HepG2 (cell line): Measurements from ENCODE around the gene CD248. TPM values are rescaled to one million over a fixed set of nuclear protein-coding genes. Genes with fewer than 3 reads are reported as not detected.

Source experiments
- CREBL2 ChIP-seq: sonication (generic); formaldehyde crosslinking; IDR thresholded peaks from 2 replicates; pipeline ENCODE4 v1.8.1; 2023; ENCODE audit warnings: missing genetic modification reagents, mild to moderate bottlenecking, borderline replicate concordance
- EEA1 ChIP-seq: sonication (generic); formaldehyde crosslinking; IDR thresholded peaks from 2 replicates; pipeline ENCODE4 v1.5.1; 2020; ENCODE audit warnings: mild to moderate bottlenecking, missing genetic modification reagents, borderline replicate concordance
- ETS1 ChIP-seq: sonication (generic); formaldehyde crosslinking; IDR thresholded peaks from 2 replicates; pipeline ENCODE4 v1.4.0; 2020; ENCODE audit warnings: missing genetic modification reagents
- FOSL2 ChIP-seq: sonication (generic); formaldehyde crosslinking; IDR thresholded peaks from 2 replicates; pipeline ENCODE4 v1.4.0; 2020; ENCODE audit warnings: missing genetic modification reagents
- HNRNPLL ChIP-seq: fragments of 200-400 bp; formaldehyde crosslinking; IDR thresholded peaks from 2 replicates; pipeline ENCODE4 v1.6.1; 2017; ENCODE audit warnings: mild to moderate bottlenecking, low read depth, low read length; ENCODE audit not compliant: poor library complexity, severe bottlenecking
- HOXA3 ChIP-seq: sonication (generic); formaldehyde crosslinking; IDR thresholded peaks from 2 replicates; pipeline ENCODE4 v1.5.0; 2020; ENCODE audit warnings: missing genetic modification reagents
- JUNB ChIP-seq: sonication (generic); formaldehyde crosslinking; IDR thresholded peaks from 2 replicates; pipeline ENCODE4 v1.8.0; 2022; ENCODE audit warnings: missing genetic modification reagents, mild to moderate bottlenecking, borderline replicate concordance
- KAT8 ChIP-seq: IDR thresholded peaks from 2 replicates; pipeline ENCODE4 v1.6.1; 2016; ENCODE audit warnings: missing genetic modification reagents, missing compliant biosample characterization
- KLF11 ChIP-seq: IDR thresholded peaks from 2 replicates; pipeline ENCODE4 v1.6.1; 2016; ENCODE audit warnings: missing compliant biosample characterization
- LCORL ChIP-seq, 2 experiments: fragments of 450-650 bp in 1 of 2; sonication (generic) in 1 of 2; formaldehyde crosslinking in 1 of 2; IDR thresholded peaks; 2 replicates each; pipeline versions ENCODE4 v1.5.0 to v1.6.1; 2017 to 2020; ENCODE audit warnings: antibody characterized with exemption in 1 of 2, missing genetic modification reagents in 1 of 2
- MED13 ChIP-seq: sonication (generic); formaldehyde crosslinking; IDR thresholded peaks from 2 replicates; pipeline ENCODE4 v1.5.0; 2020; ENCODE audit warnings: missing genetic modification reagents
- NFE2L1 ChIP-seq: sonication (generic); formaldehyde crosslinking; IDR thresholded peaks from 2 replicates; pipeline ENCODE4 v1.4.0; 2020; ENCODE audit warnings: missing genetic modification reagents, mild to moderate bottlenecking, borderline replicate concordance
- NR0B2 ChIP-seq: sonication (generic); formaldehyde crosslinking; IDR thresholded peaks from 2 replicates; pipeline ENCODE4 v1.4.0; 2020; ENCODE audit warnings: mild to moderate bottlenecking, missing genetic modification reagents
- SMAD1 ChIP-seq: sonication (generic); formaldehyde crosslinking; IDR thresholded peaks from 2 replicates; pipeline ENCODE4 v1.4.0; 2020; ENCODE audit warnings: missing genetic modification reagents, low read depth, mild to moderate bottlenecking, borderline replicate concordance
- TFE3 ChIP-seq: IDR thresholded peaks from 2 replicates; pipeline ENCODE4 v1.6.1; 2016
- ZNF549 ChIP-seq: sonication (generic); formaldehyde crosslinking; IDR thresholded peaks from 2 replicates; pipeline ENCODE4 v1.5.0; 2020; ENCODE audit warnings: missing genetic modification reagents
- ZNF558 ChIP-seq: sonication (generic); formaldehyde crosslinking; IDR thresholded peaks from 2 replicates; pipeline ENCODE4 v1.9.0; 2022; ENCODE audit warnings: mild to moderate bottlenecking, missing genetic modification reagents, borderline replicate concordance
- ZSCAN12 ChIP-seq: sonication (generic); formaldehyde crosslinking; IDR thresholded peaks from 2 replicates; pipeline ENCODE4 v1.9.0; 2021; ENCODE audit warnings: mild to moderate bottlenecking, missing genetic modification reagents
- polyA plus RNA-seq, 8 experiments: library from polyadenylated mRNA; depleted of rRNA in 3 of 8; stranded (reverse) in 7 of 8; unstranded in 1 of 8; fragments of >200 nt; fragmentation: Illumina TruSeq in 4 of 8; extraction: Trizol in 4 of 8; gene quantifications; 2 replicates each; pipeline versions ENCODE4 v1.2.1 to v1.2.3, GENCODE V29; 2011 to 2016; ENCODE audit warnings: low read depth in 4 of 8, missing spikeins in 1 of 8, mixed read lengths in 1 of 8; ENCODE audit not compliant: insufficient read depth in 1 of 8
- total RNA-seq, 5 experiments: library from RNA; depleted of rRNA; stranded (reverse); fragments of >200 nt; fragmentation: Illumina TruSeq; extraction: Trizol; gene quantifications; 2 replicates each; pipeline ENCODE4 v1.2.3, GENCODE V29; 2016; ENCODE audit warnings: low read depth in 1 of 5

The CD248 gene
- total and polyA plus RNA-seq, 2 of the 13 experiments (the other 11 are each of a cell fraction or from before 2014, with no cell fraction given), result 0.25 to 0.35 TPM

- TF ChIP-seq ETS1 (CRISPR knock-in tag) (no peak), HOXA3 (CRISPR knock-in tag) (peak; percentile 50; the same call in 1 of the 2 replicates), NFE2L1 (CRISPR knock-in tag) (no peak), ZNF549 (CRISPR knock-in tag) (no peak), ZNF558 (CRISPR knock-in tag) (peak; percentile 79; the same call in 1 of the 2 replicates), LCORL (IDR thresholded peaks at IDR 0.05) (no peak), LCORL (CRISPR knock-in tag; IDR thresholded peaks at IDR 0.05) (peak; percentile 58), KLF11 (no peak), ZSCAN12 (CRISPR knock-in tag) (no peak), EEA1 (CRISPR knock-in tag) (0 out of 2 replicates have a peak, but pooled peaks have one; percentile 47), NR0B2 (CRISPR knock-in tag) (no peak), JUNB (CRISPR knock-in tag) (no peak), FOSL2 (CRISPR knock-in tag) (peak; percentile 25; the same call in 1 of the 2 replicates), MED13 (CRISPR knock-in tag) (peak; percentile 82), HNRNPLL (peak; percentile 94), KAT8 (CRISPR knock-in tag) (peak; percentile 33), CREBL2 (CRISPR knock-in tag) (no peak), SMAD1 (no peak; the same call in 1 of the 2 replicates), TFE3 (CRISPR knock-in tag) (no peak)
Measured at GRCh38 chr11:66311965-66312548, 4.8 kb downstream of the CD248 start (continued).
